Lower lobe of right lung (tissue), 2 donors: Measurements from ENCODE around the gene ANKRD44. TPM values are rescaled to one million over a fixed set of nuclear protein-coding genes. Genes with fewer than 3 reads are reported as not detected.

Source experiments
- ATAC-seq, 2 donors: fragments of 200-7000 bp; cut with Tn5 transposase; one replicate each; pipeline ENCODE4 v1.9.1; 2020 to 2022; ENCODE audit warnings: mild to moderate bottlenecking in 2 of 2, moderate library complexity in 2 of 2
- DNase-seq: peaks from one replicate; pipeline ENCODE4 v3.0.0-alpha.2; 2020
- H3K27ac ChIP-seq: fragments of 200-600 bp; one replicate; pipeline ENCODE4 v1.8.0; 2022
- H3K27me3 ChIP-seq: fragments of 200-600 bp; one replicate; pipeline ENCODE4 v1.8.0; 2022; ENCODE audit warnings: low read depth
- H3K36me3 ChIP-seq: fragments of 200-600 bp; one replicate; pipeline ENCODE4 v1.8.0; 2022; ENCODE audit warnings: mild to moderate bottlenecking
- H3K4me1 ChIP-seq: fragments of 200-600 bp; one replicate; pipeline ENCODE4 v1.8.0; 2022
- H3K4me3 ChIP-seq: fragments of 200-600 bp; one replicate; pipeline ENCODE4 v1.8.0; 2022; ENCODE audit warnings: mild to moderate bottlenecking
- H3K9me3 ChIP-seq: fragments of 200-600 bp; one replicate; pipeline ENCODE4 v1.8.0; 2022
- CTCF ChIP-seq: fragments of 200-600 bp; IDR thresholded peaks from one replicate; pipeline ENCODE4 v1.8.0; 2022; ENCODE audit warnings: antibody characterized with exemption, mild to moderate bottlenecking
- intact Hi-C: fragments of 100-400 bp; cut with DNase I; formaldehyde crosslinking; loops from one replicate; pipeline ENCODE4 v1.11.0; 2022
- total RNA-seq: library from RNA; stranded (reverse); fragmentation: NEBNext Ultra II Directional; extraction: Animal tissue kit (Norgen Biotek cat#: 25700); gene quantifications from one replicate; pipeline ENCODE4 v1.2.1, GENCODE V29; 2021
- donor health status: DM: no; HTN: yes; CAD: no; lungs with severe emphysema.

ANKRD44 gene
- total RNA-seq, 1 donor from 2014 or later = 58.7 TPM

- intact Hi-C loops = no loop called here
These were observed 108.7 kb downstream of the ANKRD44 start for GRCh38 chr2:197201874-197202273.

GRCh38 chr2:197200762-197201058 is 109.9 kb downstream of the ANKRD44 start:
- ATAC-seq (no peak), DNase-seq (no peak)
- Histone ChIP-seq H3K9me3 (no peaks in the 10 kb centered on the region), H3K4me1 (peaks cover 79% of the 10 kb centered on the region), H3K27me3 (no peaks in the 10 kb centered on the region), H3K27ac (no peak overlapping the region), H3K4me3 (no peak overlapping the region), H3K36me3 (no peaks in the 10 kb centered on the region)
- no peak for TF ChIP-seq CTCF
- intact Hi-C loops = no loop called here

More at GRCh38 chr2:197201874-197202273, 108.7 kb downstream of the ANKRD44 start:
- Histone ChIP-seq H3K36me3 (no peaks in the 10 kb centered on the region), H3K27ac (no peak overlapping the region), H3K4me1 (peaks cover 74% of the 10 kb centered on the region), H3K9me3 (no peaks in the 10 kb centered on the region), H3K4me3 (no peak overlapping the region), H3K27me3 (no peaks in the 10 kb centered on the region)
- DNase-seq (no peak), ATAC-seq (no peak)
- TF ChIP-seq CTCF = no peak

GRCh38 chr2:197200051-197200761 is 110.4 kb downstream of the ANKRD44 start:
- peak overlapping the region; percentile 44 for H3K27ac ChIP-seq
- H3K27me3 ChIP-seq = no peaks in the 10 kb centered on the region
- no peaks in the 10 kb centered on the region for H3K9me3 ChIP-seq
- intact Hi-C loops = no loop called here
- H3K4me1 ChIP-seq = peaks cover 79% of the 10 kb centered on the region
- no peak overlapping the region for H3K4me3 ChIP-seq
- DNase-seq (no peak), ATAC-seq (no peak)
- H3K36me3 ChIP-seq = no peaks in the 10 kb centered on the region
- TF ChIP-seq CTCF = no peak

- Histone ChIP-seq H3K27ac (peak overlapping the region; percentile 8), H3K27me3 (no peaks in the 10 kb centered on the region), H3K4me3 (peak overlapping the region; percentile 33), H3K36me3 (no peaks in the 10 kb centered on the region), H3K9me3 (no peaks in the 10 kb centered on the region), H3K4me1 (peaks cover 71% of the 10 kb centered on the region)
- DNase-seq (peak; percentile 63), ATAC-seq (peak; percentile 80)
- intact Hi-C loops = loop anchor here (5.0 kb wide), 1 partner anchor 108 kb away; no protein-coding TSS in a partner anchor
- no peak for TF ChIP-seq CTCF
These were observed 111.7 kb downstream of the ANKRD44 start for GRCh38 chr2:197198890-197199289.

- peak; percentile 52 to 61 for ATAC-seq
- TF ChIP-seq CTCF = no peak
- peak overlapping the region; percentile 33 for H3K4me3 ChIP-seq
- peaks cover 73% of the 10 kb centered on the region for H3K4me1 ChIP-seq
- H3K36me3 ChIP-seq = no peaks in the 10 kb centered on the region
- no peaks in the 10 kb centered on the region for H3K9me3 ChIP-seq
- H3K27ac ChIP-seq = peak overlapping the region; percentile 8
- H3K27me3 ChIP-seq = no peaks in the 10 kb centered on the region
- intact Hi-C loops = loop anchor here (5.0 kb wide), 1 partner anchor 109 kb away; no protein-coding TSS in a partner anchor
- no peak for DNase-seq
These were observed 112.7 kb downstream of the ANKRD44 start for GRCh38 chr2:197197895-197198311.
